Measurements from ENCODE around the gene SERPINA3. TPM values are rescaled to one million over a fixed set of nuclear protein-coding genes. Genes with fewer than 3 reads are reported as not detected.

Gene SERPINA3
- total RNA-seq, 1 donor from 2014 or later, result not detected

GRCh38 chr14:94620597-94620996 lies 8.4 kb downstream of the SERPINA3 start:
- peaks cover 24% of the 10 kb centered on the region for H3K9me3 Mint-ChIP-seq
- no peak overlapping the region for H3K27ac Mint-ChIP-seq
- intact Hi-C loops (cut with micrococcal nuclease), result no loop called here
- no peaks in the 10 kb centered on the region for H3K36me3 Mint-ChIP-seq (ENCODE audit: low read depth)
- H3K27me3 Mint-ChIP-seq (ENCODE audit: low read depth), result no peaks in the 10 kb centered on the region
- no peak overlapping the region for H3K4me3 Mint-ChIP-seq (ENCODE audit: low read depth)
- H3K4me1 Mint-ChIP-seq (ENCODE audit: low read depth), result no peaks in the 10 kb centered on the region
- no peak for DNase-seq (ENCODE audit: low spot score)

DNA sequence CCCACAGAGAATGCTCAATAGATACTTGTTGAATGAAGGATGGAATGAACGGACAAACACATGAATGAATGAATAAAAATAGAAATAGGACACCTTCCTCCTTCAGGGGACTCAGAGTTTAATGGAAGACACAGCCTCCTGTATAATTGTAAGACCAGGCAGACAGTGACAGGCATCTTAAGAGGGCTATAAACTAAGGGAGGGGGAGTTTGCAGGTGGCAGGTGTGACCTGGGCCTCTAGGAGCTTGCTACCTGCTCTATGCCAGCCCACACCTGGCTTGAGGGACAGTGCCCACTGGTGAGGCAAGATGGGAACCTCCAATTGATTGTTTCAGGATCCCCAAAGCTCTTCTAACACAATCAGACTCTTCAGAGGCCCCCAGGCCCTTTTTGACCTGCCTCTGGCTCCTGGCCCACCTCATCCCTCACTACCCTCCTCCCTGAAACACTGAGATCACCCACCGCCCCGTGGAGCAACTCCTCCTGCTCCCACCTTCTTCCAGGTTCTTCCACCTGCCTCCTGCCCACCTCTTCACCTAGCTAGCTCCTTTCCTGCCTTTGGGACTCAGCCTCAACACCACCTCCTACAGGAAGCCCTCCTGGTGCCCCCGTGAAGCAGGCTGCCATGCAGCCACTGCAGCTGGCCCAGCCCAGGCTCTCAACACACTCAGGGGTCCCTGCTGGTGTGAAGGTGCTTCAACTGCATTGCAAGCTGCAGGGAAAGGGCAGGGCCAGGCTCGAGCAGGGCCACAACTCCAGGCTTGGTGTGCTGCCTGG lies 9.4 kb downstream of the SERPINA3 start:
- no peaks in the 10 kb centered on the region for H3K27me3 Mint-ChIP-seq (ENCODE audit: low read depth)
- H3K9me3 Mint-ChIP-seq, result peaks cover 22% of the 10 kb centered on the region
- intact Hi-C loops (cut with micrococcal nuclease), result no loop called here
- no peak overlapping the region for H3K27ac Mint-ChIP-seq
- no peaks in the 10 kb centered on the region for H3K4me1 Mint-ChIP-seq (ENCODE audit: low read depth)
- DNase-seq (ENCODE audit: low spot score), result no peak
- no peak overlapping the region for H3K4me3 Mint-ChIP-seq (ENCODE audit: low read depth)
- no peaks in the 10 kb centered on the region for H3K36me3 Mint-ChIP-seq (ENCODE audit: low read depth)

- H3K4me3 Mint-ChIP-seq (ENCODE audit: low read depth), result no peak overlapping the region
- H3K27me3 Mint-ChIP-seq (ENCODE audit: low read depth), result no peaks in the 10 kb centered on the region
- H3K27ac Mint-ChIP-seq, result no peak overlapping the region
- intact Hi-C loops (cut with micrococcal nuclease), result no loop called here
- DNase-seq (ENCODE audit: low spot score), result no peak
- H3K36me3 Mint-ChIP-seq (ENCODE audit: low read depth), result no peaks in the 10 kb centered on the region
- no peaks in the 10 kb centered on the region for H3K4me1 Mint-ChIP-seq (ENCODE audit: low read depth)
- peaks cover 12% of the 10 kb centered on the region for H3K9me3 Mint-ChIP-seq
Measured at GRCh38 chr14:94622653-94623421, 10.6 kb downstream of the SERPINA3 start.

DNA sequence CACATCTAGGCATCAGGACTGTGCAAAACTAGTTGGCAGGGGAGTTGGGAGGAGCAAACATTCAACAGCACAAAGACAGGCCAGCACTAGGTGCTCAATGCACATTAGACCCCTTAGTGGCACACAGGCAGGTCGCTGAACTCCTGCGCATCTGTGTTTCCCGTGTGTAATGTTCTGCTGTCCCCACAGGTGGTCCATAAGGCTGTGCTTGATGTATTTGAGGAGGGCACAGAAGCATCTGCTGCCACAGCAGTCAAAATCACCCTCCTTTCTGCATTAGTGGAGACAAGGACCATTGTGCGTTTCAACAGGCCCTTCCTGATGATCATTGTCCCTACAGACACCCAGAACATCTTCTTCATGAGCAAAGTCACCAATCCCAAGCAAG lies 11.2 kb downstream of the SERPINA3 start:
- intact Hi-C loops (cut with micrococcal nuclease), result no loop called here
- no peak for DNase-seq (ENCODE audit: low spot score)
- H3K27me3 Mint-ChIP-seq (ENCODE audit: low read depth), result no peaks in the 10 kb centered on the region
- H3K27ac Mint-ChIP-seq, result no peak overlapping the region
- H3K4me3 Mint-ChIP-seq (ENCODE audit: low read depth), result no peak overlapping the region
- no peaks in the 10 kb centered on the region for H3K4me1 Mint-ChIP-seq (ENCODE audit: low read depth)
- H3K9me3 Mint-ChIP-seq, result peaks cover 7% of the 10 kb centered on the region
- H3K36me3 Mint-ChIP-seq (ENCODE audit: low read depth), result no peaks in the 10 kb centered on the region

- intact Hi-C loops (cut with micrococcal nuclease), result no loop called here
- peaks cover 1% of the 10 kb centered on the region for H3K9me3 Mint-ChIP-seq
- H3K36me3 Mint-ChIP-seq (ENCODE audit: low read depth), result no peaks in the 10 kb centered on the region
- no peak overlapping the region for H3K27ac Mint-ChIP-seq
- H3K4me1 Mint-ChIP-seq (ENCODE audit: low read depth), result no peaks in the 10 kb centered on the region
- no peak for DNase-seq (ENCODE audit: low spot score)
- peaks cover 2% of the 10 kb centered on the region for H3K27me3 Mint-ChIP-seq (ENCODE audit: low read depth)
- no peak overlapping the region for H3K4me3 Mint-ChIP-seq (ENCODE audit: low read depth)
Measured at GRCh38 chr14:94623856-94624499, 11.8 kb downstream of the SERPINA3 start.

DNA sequence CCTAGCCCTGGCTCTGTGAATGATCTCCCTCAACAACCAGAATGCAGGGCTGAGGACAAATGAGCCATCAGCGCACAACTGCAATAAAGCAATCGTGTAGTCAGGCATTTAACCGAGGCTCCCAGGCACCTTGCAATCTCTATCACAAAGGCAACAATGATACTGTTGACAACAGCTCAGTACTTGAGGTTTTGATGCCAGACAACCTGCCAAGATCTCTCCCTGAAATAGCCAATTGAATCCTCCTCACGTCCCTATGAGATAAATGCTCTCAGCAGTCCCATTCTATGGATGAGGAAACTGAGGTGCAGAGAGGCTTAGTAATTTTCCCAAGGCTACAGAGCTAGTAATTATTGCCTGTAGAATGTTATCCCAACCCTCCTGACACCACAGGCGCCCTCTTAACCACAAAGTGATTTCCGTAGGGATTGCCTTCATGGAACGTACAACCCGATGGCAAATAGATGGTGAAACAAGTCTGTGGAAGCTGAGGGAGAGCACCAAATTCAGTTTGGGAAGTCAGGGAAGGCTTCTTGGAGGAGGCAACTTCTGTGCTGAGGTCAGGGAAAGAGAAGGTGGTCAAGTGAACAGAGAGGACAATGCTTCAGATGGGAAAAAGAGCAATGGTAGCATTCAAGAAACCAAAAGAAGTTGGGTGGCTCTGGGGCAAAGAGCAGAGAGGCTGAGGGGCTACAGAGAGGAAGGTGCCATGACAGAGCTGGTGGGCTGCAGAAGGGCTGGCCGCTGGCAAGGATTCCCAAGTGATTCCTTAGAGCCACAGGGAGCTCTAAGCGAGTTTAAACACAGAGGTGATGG lies 12.6 kb downstream of the SERPINA3 start:
- Mint-ChIP-seq H3K27ac (no peak overlapping the region), H3K36me3 (ENCODE audit: low read depth) (no peaks in the 10 kb centered on the region), H3K9me3 (no peaks in the 10 kb centered on the region), H3K27me3 (ENCODE audit: low read depth) (peaks cover 4% of the 10 kb centered on the region), H3K4me1 (ENCODE audit: low read depth) (no peaks in the 10 kb centered on the region), H3K4me3 (ENCODE audit: low read depth) (no peak overlapping the region)
- no peak for DNase-seq (ENCODE audit: low spot score)
- intact Hi-C loops (cut with micrococcal nuclease), result no loop called here

DNA sequence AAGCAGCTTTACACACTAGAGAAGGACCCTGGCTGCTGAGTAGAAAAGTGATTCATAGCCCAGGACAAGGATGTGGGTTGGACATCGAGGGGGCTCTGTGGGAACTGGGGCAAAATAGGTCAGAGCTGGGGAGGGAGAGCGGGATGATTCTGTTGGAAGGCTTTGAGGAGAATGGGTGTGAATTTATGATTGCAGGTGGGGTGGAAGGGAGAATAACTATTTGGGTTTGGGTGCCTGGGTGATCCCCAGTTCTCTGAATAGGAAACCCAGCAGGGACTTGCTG lies 13.1 kb downstream of the SERPINA3 start:
- no peak overlapping the region for H3K27ac Mint-ChIP-seq
- no peak overlapping the region for H3K4me3 Mint-ChIP-seq (ENCODE audit: low read depth)
- no peaks in the 10 kb centered on the region for H3K4me1 Mint-ChIP-seq (ENCODE audit: low read depth)
- H3K36me3 Mint-ChIP-seq (ENCODE audit: low read depth), result no peaks in the 10 kb centered on the region
- intact Hi-C loops (cut with micrococcal nuclease), result no loop called here
- H3K9me3 Mint-ChIP-seq, result no peaks in the 10 kb centered on the region
- DNase-seq (ENCODE audit: low spot score), result no peak
- H3K27me3 Mint-ChIP-seq (ENCODE audit: low read depth), result peaks cover 6% of the 10 kb centered on the region

GRCh38 chr14:94628578-94628977 lies 16.4 kb downstream of the SERPINA3 start:
- Mint-ChIP-seq H3K36me3 (ENCODE audit: low read depth) (no peaks in the 10 kb centered on the region), H3K27ac (no peak overlapping the region), H3K27me3 (ENCODE audit: low read depth) (peaks cover 6% of the 10 kb centered on the region), H3K9me3 (no peaks in the 10 kb centered on the region), H3K4me1 (ENCODE audit: low read depth) (no peaks in the 10 kb centered on the region), H3K4me3 (ENCODE audit: low read depth) (no peak overlapping the region)
- DNase-seq (ENCODE audit: low spot score), result no peak
- intact Hi-C loops (cut with micrococcal nuclease), result no loop called here

DNA sequence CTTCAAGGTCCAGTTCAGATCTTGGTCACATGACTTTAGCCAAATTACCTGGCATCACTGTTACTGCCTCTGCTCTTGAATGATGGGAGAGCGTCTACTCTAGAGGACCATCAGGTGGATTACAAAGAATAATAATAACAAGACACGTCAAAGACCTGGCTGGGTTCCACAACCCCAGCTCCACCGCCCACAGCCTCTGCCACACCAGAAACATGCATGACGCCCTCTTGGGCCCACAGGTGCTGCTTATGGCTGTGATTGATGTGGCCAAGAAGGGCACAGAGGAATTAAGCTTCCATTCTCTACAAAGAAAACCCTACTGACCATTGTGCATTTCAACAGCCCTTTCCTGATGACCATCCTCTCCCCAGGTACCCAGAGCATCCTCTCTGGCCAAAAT lies 18.2 kb downstream of the SERPINA3 start:
- H3K36me3 Mint-ChIP-seq (ENCODE audit: low read depth), result no peaks in the 10 kb centered on the region
- no peak overlapping the region for H3K27ac Mint-ChIP-seq
- H3K27me3 Mint-ChIP-seq (ENCODE audit: low read depth), result peaks cover 6% of the 10 kb centered on the region
- no peaks in the 10 kb centered on the region for H3K4me1 Mint-ChIP-seq (ENCODE audit: low read depth)
- intact Hi-C loops (cut with micrococcal nuclease), result no loop called here
- no peak for DNase-seq (ENCODE audit: low spot score)
- no peaks in the 10 kb centered on the region for H3K9me3 Mint-ChIP-seq
- no peak overlapping the region for H3K4me3 Mint-ChIP-seq (ENCODE audit: low read depth)

GRCh38 chr14:94631050-94631449 lies 18.9 kb downstream of the SERPINA3 start:
- H3K36me3 Mint-ChIP-seq (ENCODE audit: low read depth), result no peaks in the 10 kb centered on the region
- H3K27ac Mint-ChIP-seq, result no peak overlapping the region
- H3K27me3 Mint-ChIP-seq (ENCODE audit: low read depth), result peaks cover 6% of the 10 kb centered on the region
- intact Hi-C loops (cut with micrococcal nuclease), result no loop called here
- H3K4me3 Mint-ChIP-seq (ENCODE audit: low read depth), result no peak overlapping the region
- H3K9me3 Mint-ChIP-seq, result no peaks in the 10 kb centered on the region
- H3K4me1 Mint-ChIP-seq (ENCODE audit: low read depth), result no peaks in the 10 kb centered on the region
- no peak for DNase-seq (ENCODE audit: low spot score)

GRCh38 chr14:94631536-94632304 lies 19.5 kb downstream of the SERPINA3 start:
- no peak for DNase-seq (ENCODE audit: low spot score)
- Mint-ChIP-seq H3K27ac (no peak overlapping the region), H3K9me3 (no peaks in the 10 kb centered on the region), H3K27me3 (ENCODE audit: low read depth) (peaks cover 6% of the 10 kb centered on the region), H3K36me3 (ENCODE audit: low read depth) (no peaks in the 10 kb centered on the region), H3K4me3 (ENCODE audit: low read depth) (no peak overlapping the region), H3K4me1 (ENCODE audit: low read depth) (no peaks in the 10 kb centered on the region)
- intact Hi-C loops (cut with micrococcal nuclease), result no loop called here

DNA sequence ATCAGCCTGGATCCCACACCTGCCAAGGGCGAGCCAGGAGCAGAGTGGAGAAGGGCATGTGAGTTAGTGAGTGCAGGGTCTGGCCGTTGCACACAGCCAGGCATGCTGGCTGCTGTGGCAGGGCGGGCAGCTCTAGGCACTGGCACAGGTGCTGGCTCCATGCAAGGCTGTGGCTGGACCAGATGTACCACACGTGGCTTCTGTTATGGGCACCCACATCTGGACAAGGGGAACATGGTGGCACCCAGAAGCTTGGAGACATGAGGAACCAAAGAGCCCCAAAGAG lies 20.1 kb downstream of the SERPINA3 start:
- Mint-ChIP-seq H3K9me3 (no peaks in the 10 kb centered on the region), H3K36me3 (ENCODE audit: low read depth) (no peaks in the 10 kb centered on the region), H3K4me1 (ENCODE audit: low read depth) (no peaks in the 10 kb centered on the region), H3K27me3 (ENCODE audit: low read depth) (peaks cover 6% of the 10 kb centered on the region), H3K4me3 (ENCODE audit: low read depth) (no peak overlapping the region), H3K27ac (no peak overlapping the region)
- DNase-seq (ENCODE audit: low spot score), result no peak
- intact Hi-C loops (cut with micrococcal nuclease), result no loop called here

Data from activated T-helper 2 cell treated with anti-CD3 and anti-CD28 coated beads, Interferon-gamma antibody, Interleukin-2, Interleukin-4, amounts not matched to agents 10 μg/mL and 5 μg/mL and 100 μg/mL, durations not matched to agents 14 hours and 24 hours and 36 hours (primary cell).